K562 (cell line): ENCODE data around the gene SCAMP5. TPM values are rescaled to one million over a fixed set of nuclear protein-coding genes. Genes with fewer than 3 reads are reported as not detected.

Experiments
- ATAC-seq: fragments of 200-7000 bp; cut with Tn5 transposase; 3 replicates; pipeline ENCODE4 v1.9.1; 2020; ENCODE audit warnings: moderate library complexity
- BruUV-seq: library from RNA; stranded (reverse); fragments of 400-500 nt; replicated peaks from 2 replicates; lab custom pipeline; 2021; lab: Mats Ljungman, UMichigan
- CTCF ChIA-PET: fragments of 300-600 bp; formaldehyde crosslinking; extraction: SDS; loops from one replicate; lab custom pipeline; 2021; ENCODE audit warnings: low intra/inter-chr PET ratio; lab: Yijun Ruan, JAX
- POLR2A ChIA-PET: fragments of 300-600, 350-650 bp; sonication (Branson Sonifier 250); formaldehyde crosslinking; extraction: SDS; loops from one replicate; lab custom pipeline; 2021; ENCODE audit warnings: antibody characterized with exemption, inconsistent platforms; lab: Yijun Ruan, JAX
- DNase-seq, 4 experiments: peaks; one replicate each; pipeline versions ENCODE4 v3.0.0 to v3.0.0-alpha.2; 2011 to 2018; ENCODE audit warnings: low spot score in 3 of 4, mixed read lengths in 3 of 4; ENCODE audit errors: extremely low read depth in 1 of 4
- FAIRE-seq: peaks from 2 replicates; lab custom pipeline; 2011; peaks lifted over from hg19 to GRCh38; lab: Jason Lieb, UNC
- H2AFZ ChIP-seq: 2 replicates; pipeline ENCODE4 v1.6.0; 2011; ENCODE audit warnings: low read depth, low read length, control low read depth, inconsistent platforms
- H3K27ac ChIP-seq: fragments of 200-600 bp; 3 replicates; pipeline ENCODE4 v1.8.0; 2011; ENCODE audit warnings: low read depth, mild to moderate bottlenecking, control low read depth, inconsistent platforms, low read length, moderate library complexity, mixed read lengths; ENCODE audit errors: extremely low read depth
- H3K27me3 ChIP-seq, 2 experiments: fragments of 300-600 bp in 1 of 2; 2 replicates in 1 of 2; 3 replicates in 1 of 2; pipeline versions ENCODE4 v1.6.0 to v1.8.0; 2011; ENCODE audit warnings: inconsistent platforms in 2 of 2, low read length in 2 of 2, mild to moderate bottlenecking in 1 of 2, mixed read lengths in 1 of 2, moderate library complexity in 1 of 2; ENCODE audit not compliant: control insufficient read depth in 2 of 2, insufficient read depth in 2 of 2
- H3K36me3 ChIP-seq: fragments of 300-600 bp; 3 replicates; pipeline ENCODE4 v1.8.0; 2011; ENCODE audit warnings: mild to moderate bottlenecking, low read length, inconsistent platforms; ENCODE audit not compliant: control insufficient read depth, insufficient read depth
- H3K4me1 ChIP-seq, 2 experiments: fragments of 200-600 bp in 1 of 2; replicated peaks in 1 of 2; 2 replicates in 1 of 2; 3 replicates in 1 of 2; pipeline versions ENCODE4 v1.5.1 to v1.8.0; 2011; ENCODE audit warnings: inconsistent platforms in 2 of 2, low read length in 2 of 2, mild to moderate bottlenecking in 1 of 2, mixed read lengths in 1 of 2, moderate library complexity in 1 of 2; ENCODE audit not compliant: control insufficient read depth in 2 of 2, insufficient read depth in 2 of 2
- H3K4me2 ChIP-seq: 2 replicates; pipeline ENCODE4 v1.6.1; 2011; ENCODE audit warnings: low read length, control low read depth, inconsistent platforms, mixed read lengths; ENCODE audit not compliant: insufficient read depth
- H3K4me3 ChIP-seq: fragments of 200-600 bp; sonication (generic), shearing (Covaris generic); 2 replicates; pipeline ENCODE4 v1.5.1; 2016; ENCODE audit warnings: control low read depth, inconsistent platforms
- H3K79me2 ChIP-seq: fragments of 200-600 bp; 3 replicates; pipeline ENCODE4 v1.8.0; 2011; ENCODE audit warnings: low read length, inconsistent platforms; ENCODE audit not compliant: control insufficient read depth, insufficient read depth
- H3K9ac ChIP-seq, 2 experiments: 2 replicates each; pipeline versions ENCODE4 v1.6.0 to v1.6.1; 2011; ENCODE audit warnings: low read depth in 2 of 2, low read length in 2 of 2, control low read depth in 1 of 2, inconsistent platforms in 1 of 2, mild to moderate bottlenecking in 1 of 2, mixed read lengths in 1 of 2; ENCODE audit not compliant: insufficient read depth in 1 of 2
- H3K9me1 ChIP-seq: one replicate; pipeline ENCODE4 v1.6.0; 2011; ENCODE audit warnings: inconsistent platforms, mild to moderate bottlenecking, low read length, moderate library complexity; ENCODE audit not compliant: control insufficient read depth, insufficient read depth
- H3K9me3 ChIP-seq: replicated peaks from 2 replicates; pipeline ENCODE4 v1.5.1; 2011; ENCODE audit warnings: low read depth, low read length, inconsistent platforms; ENCODE audit not compliant: control insufficient read depth, insufficient read depth
- H4K20me1 ChIP-seq: replicated peaks from 2 replicates; pipeline ENCODE4 v1.6.1; 2011; ENCODE audit warnings: low read length, inconsistent platforms, mixed read lengths; ENCODE audit not compliant: control insufficient read depth, insufficient read depth
- ESRRB ChIP-seq: fragments of 250-450 bp; sonication (Bioruptor Pico); IDR thresholded peaks from 2 replicates; pipeline ENCODE4 v1.5.0; 2020; ENCODE audit warnings: mild to moderate bottlenecking, moderate library complexity, borderline replicate concordance
- RFX7 ChIP-seq: fragments of 250-450 bp; sonication (Bioruptor Pico); IDR thresholded peaks from 2 replicates; pipeline ENCODE4 v1.5.1; 2021; ENCODE audit warnings: mild to moderate bottlenecking
- SMARCA4 ChIP-seq: fragments of 450-650 bp; IDR thresholded peaks from 2 replicates; pipeline ENCODE4 v1.6.1; 2016
- SPI1 ChIP-seq: IDR thresholded peaks from 2 replicates; pipeline ENCODE4 v1.6.1; 2011; ENCODE audit warnings: low read depth, low read length, control low read depth, borderline replicate concordance
- ZNF133 ChIP-seq: fragments of 250-450 bp; sonication (Bioruptor Pico); IDR thresholded peaks from 2 replicates; pipeline ENCODE4 v1.4.0; 2020; ENCODE audit warnings: mild to moderate bottlenecking
- ZNF165 ChIP-seq: fragments of 250-450 bp; sonication (Bioruptor Pico); IDR thresholded peaks from 2 replicates; pipeline ENCODE4 v1.4.0; 2020; ENCODE audit warnings: borderline replicate concordance
- WGBS: fragments of 100-300 bp; shearing (Covaris generic); methylation state at CpG from one replicate; pipeline ENCODE4 v1.1.6; 2016; ENCODE audit warnings: low coverage, mixed read lengths; ENCODE audit not compliant: insufficient coverage; ENCODE audit errors: missing lambda C conversion rate; 5-methylcytosine and 5-hydroxymethylcytosine counted together
- in situ Hi-C: fragments of 300-500 bp; cut with MboI; formaldehyde crosslinking; loops from 4 replicates; pipeline ENCODE4 v1.15.0; 2018; ENCODE audit warnings: inconsistent platforms, mixed read lengths
- intact Hi-C: fragments of 100-400 bp; cut with micrococcal nuclease; formaldehyde crosslinking; loops from 2 replicates; pipeline ENCODE4 v1.14.2; 2022
- polyA plus RNA-seq, 8 experiments: library from polyadenylated mRNA; depleted of rRNA in 4 of 8; stranded (reverse) in 5 of 8; unstranded in 3 of 8; fragments of >200 nt; fragmentation: Nextera tagmentation in 2 of 8; fragmentation: Illumina TruSeq in 1 of 8; extraction: Ambion mirVana in 2 of 8; extraction: Trizol in 1 of 8; gene quantifications; 2 replicates each; pipeline versions ENCODE4 v1.2.1 to v1.2.3, GENCODE V29; 2011 to 2014; ENCODE audit warnings: inconsistent platforms in 1 of 8, missing spikeins in 1 of 8
- small RNA-seq: library from RNA; depleted of rRNA; stranded (forward); fragments of <200 nt; gene quantifications from one replicate; pipeline ENCODE3, GENCODE V24; 2014
- total RNA-seq, 7 experiments: library from RNA; depleted of rRNA in 6 of 7; stranded (reverse); fragments of >200 nt in 6 of 7; fragmentation: Illumina TruSeq in 2 of 7; extraction: Trizol in 2 of 7; gene quantifications; 2 replicates each; pipeline versions ENCODE4 v1.2.1 to v1.2.3, GENCODE V29; 2011 to 2021; ENCODE audit warnings: low replicate concordance in 1 of 7
- TF ChIP-seq, protein P1 (sequence below): fragments of 250-450 bp; sonication (Bioruptor Pico); IDR thresholded peaks from 2 replicates; pipeline ENCODE4 v1.9.0; 2021; ENCODE audit warnings: mild to moderate bottlenecking

SCAMP5 gene
- total and polyA plus RNA-seq, 9 of the 15 experiments (the other 6 are each of a cell fraction or from before 2014, with no cell fraction given) = 0.09 to 0.29 (median 0.19) TPM; not detected in 5

DNA sequence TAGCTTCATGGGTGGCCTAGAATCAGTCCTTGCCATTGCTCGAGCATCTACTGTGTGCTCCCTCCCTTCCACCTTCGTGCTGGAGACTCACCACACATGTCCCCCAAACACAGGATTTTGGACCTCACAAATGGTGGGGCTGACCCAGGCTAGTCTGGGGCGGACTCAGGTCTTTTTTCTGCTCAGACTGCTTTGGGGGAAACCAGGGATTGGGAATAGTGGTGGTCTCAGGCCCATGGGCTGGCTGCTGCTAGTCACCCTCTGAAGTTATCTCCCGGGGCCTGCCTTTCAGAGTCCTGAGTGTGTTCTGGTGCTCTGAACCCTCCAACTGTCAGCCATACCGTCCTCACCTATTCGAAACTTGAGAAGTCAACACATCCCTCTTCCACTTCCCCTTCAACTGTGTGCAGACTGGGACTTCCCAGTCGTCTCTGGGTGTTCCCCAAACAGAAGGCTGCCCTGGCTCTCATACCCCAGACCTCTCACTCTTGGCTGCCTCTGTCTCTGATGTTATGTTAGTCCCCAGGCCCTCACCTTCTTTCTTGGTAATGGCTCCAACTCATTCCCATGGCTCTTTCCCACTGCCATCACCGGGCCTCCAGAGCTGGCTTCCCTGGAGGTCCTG lies 74.0 kb downstream of the SCAMP5 start:
- in situ Hi-C loops = no loop called here
- 43% methylated on average over 8 of the region's 8 CpGs for WGBS
- Histone ChIP-seq H3K27ac (no peak overlapping the region), H3K79me2 (no peaks in the 10 kb centered on the region), H3K9me3 (no peaks in the 10 kb centered on the region), H3K36me3 (no peaks in the 10 kb centered on the region), H3K9me1 (no peaks in the 10 kb centered on the region), H3K27me3 (peaks cover 0 to 17% of the 10 kb centered on the region in 2 experiments; a peak in 2 of 5 replicates), H3K4me3 (no peak overlapping the region), H3K4me2 (no peak overlapping the region), H2AFZ (no peak overlapping the region), H3K4me1 (peaks cover 6 to 22% of the 10 kb centered on the region in 2 experiments; a peak in 4 of 5 replicates), H3K9ac (no peak overlapping the region), H4K20me1 (peaks cover 6% of the 10 kb centered on the region)
- no peak for DNase-seq
- peak; percentile 76; the same call in 1 of the 2 replicates for TF ChIP-seq SPI1
- TF ChIP-seq, protein P1, sequence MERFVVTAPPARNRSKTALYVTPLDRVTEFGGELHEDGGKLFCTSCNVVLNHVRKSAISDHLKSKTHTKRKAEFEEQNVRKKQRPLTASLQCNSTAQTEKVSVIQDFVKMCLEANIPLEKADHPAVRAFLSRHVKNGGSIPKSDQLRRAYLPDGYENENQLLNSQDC (CRISPR knock-in tag) = no peak
- ChIA-PET POLR2A (interaction anchor here (0.6 to 0.8 kb wide), 2 partner anchors 11 to 1571 kb away, joined by 3 read pairs; no protein-coding TSS in a partner anchor), CTCF (no interaction called here)
- BruUV-seq = no TSS peak
- no peak for ATAC-seq
- intact Hi-C loops = loop anchor here (5.0 kb wide), 1 partner anchor 93 kb away; no protein-coding TSS in a partner anchor
- FAIRE-seq = no peak

DNA sequence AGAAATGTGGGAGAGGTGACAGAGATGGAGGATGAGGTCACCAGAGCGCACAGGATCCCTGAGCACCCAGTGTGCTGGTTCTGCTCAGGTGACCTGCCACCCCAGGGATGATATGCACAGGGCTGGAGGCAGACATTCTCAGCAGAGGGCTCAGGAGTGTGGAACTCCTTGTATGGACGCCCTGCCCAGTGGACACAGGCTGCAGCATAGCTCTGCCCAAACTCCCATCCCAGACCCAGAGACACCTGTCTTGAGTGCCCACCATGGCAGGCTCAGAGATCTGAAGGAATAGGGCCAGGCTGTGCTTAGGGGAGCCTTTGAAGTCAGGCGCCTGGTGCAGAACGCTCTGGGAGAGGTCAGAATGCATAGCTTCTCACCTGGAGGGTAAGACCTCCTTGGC lies 75.3 kb downstream of the SCAMP5 start:
- in situ Hi-C loops (no loop called here), intact Hi-C loops (no loop called here)
- BruUV-seq = no TSS peak
- H3K9me3 ChIP-seq = peaks cover under 1% of the 10 kb centered on the region; the same call in 1 of the 2 replicates
- H3K4me3 ChIP-seq = no peak overlapping the region
- no peak for ATAC-seq
- no peaks in the 10 kb centered on the region for H3K79me2 ChIP-seq
- H3K9ac ChIP-seq = no peak overlapping the region
- H3K9me1 ChIP-seq = no peaks in the 10 kb centered on the region
- no peak for TF ChIP-seq ESRRB
- no peak for TF ChIP-seq SMARCA4
- TF ChIP-seq RFX7 = no peak
- no peak for TF ChIP-seq ZNF165 (CRISPR knock-in tag)
- no peak for TF ChIP-seq ZNF133
- no peak for DNase-seq
- H3K27ac ChIP-seq = no peak overlapping the region
- no peaks in the 10 kb centered on the region for H3K36me3 ChIP-seq
- 38% methylated on average over 4 of the region's 4 CpGs for WGBS
- no peak overlapping the region for H2AFZ ChIP-seq
- CTCF ChIA-PET = no interaction called here
- no peak for FAIRE-seq
- no peak overlapping the region for H3K4me2 ChIP-seq
- H3K27me3 ChIP-seq = peaks cover 0 to 17% of the 10 kb centered on the region in 2 experiments; a peak in 2 of 5 replicates
- peaks cover 2 to 20% of the 10 kb centered on the region in 2 experiments; a peak in 4 of 5 replicates for H3K4me1 ChIP-seq
- no peaks in the 10 kb centered on the region; the same call in none of the 2 replicates for H4K20me1 ChIP-seq
- POLR2A ChIA-PET = no interaction called here

Small RNAs within 50 kb of the gene (small RNA-seq; reads per million reads assigned to genes)
- not detected for gene AC015720.1
- gene RF00019 = not detected

Other genes with a start within 250 kb of the SCAMP5 start
Only the 7 nearest of the 12 such genes appear.
- 34.9 and 35.9 TPM in 2 replicates for gene ULK3, start 152.4 kb upstream of the SCAMP5 start, total RNA-seq (2014; rRNA removed)
- gene ULK3, start 152.4 kb upstream of the SCAMP5 start, total RNA-seq (2014; rRNA removed; fragmentation: Illumina TruSeq; extraction: Trizol) = 18.2 and 19.3 TPM in 2 replicates
- 24.9 and 25.5 TPM in 2 replicates for gene ULK3, start 152.4 kb upstream of the SCAMP5 start, total RNA-seq (2015; rRNA removed; fragmentation: Illumina TruSeq; extraction: Trizol)
- 36.9 and 38.3 TPM in 2 replicates for gene ULK3, start 152.4 kb upstream of the SCAMP5 start, total RNA-seq (2021)
- gene ULK3, start 152.4 kb upstream of the SCAMP5 start, polyA plus RNA-seq (2011; rRNA removed) = 61.5 and 68.0 TPM in 2 replicates
- 43.2 and 49.7 TPM in 2 replicates for gene ULK3, start 152.4 kb upstream of the SCAMP5 start, polyA plus RNA-seq (2014; fragmentation: Illumina TruSeq; extraction: Trizol)
- under 1 TPM; 0.68 to 0.88 TPM for gene ULK3, start 152.4 kb upstream of the SCAMP5 start, polyA plus RNA-seq (2014; fragmentation: Nextera tagmentation; extraction: Ambion mirVana)
- gene ULK3, start 152.4 kb upstream of the SCAMP5 start, polyA plus RNA-seq (2014; rRNA removed) = 60.9 and 62.5 TPM in 2 replicates
- gene SCAMP2, start 122.2 kb upstream of the SCAMP5 start, total RNA-seq (2014; rRNA removed) = 15.2 and 23.5 TPM in 2 replicates
- gene SCAMP2, start 122.2 kb upstream of the SCAMP5 start, total RNA-seq (2014; rRNA removed; fragmentation: Illumina TruSeq; extraction: Trizol) = 16.0 and 17.0 TPM in 2 replicates
- gene SCAMP2, start 122.2 kb upstream of the SCAMP5 start, total RNA-seq (2015; rRNA removed; fragmentation: Illumina TruSeq; extraction: Trizol) = 20.0 and 20.1 TPM in 2 replicates
- gene SCAMP2, start 122.2 kb upstream of the SCAMP5 start, total RNA-seq (2021) = 40.9 and 44.6 TPM in 2 replicates
- gene SCAMP2, start 122.2 kb upstream of the SCAMP5 start, polyA plus RNA-seq (2011; rRNA removed) = 40.2 and 90.8 TPM in 2 replicates
- gene SCAMP2, start 122.2 kb upstream of the SCAMP5 start, polyA plus RNA-seq (2014; fragmentation: Illumina TruSeq; extraction: Trizol) = 53.7 and 61.1 TPM in 2 replicates
- 10 to 100 TPM in 1 of 2 experiments, 1 to 10 TPM in 1; 5.9 to 11.2 TPM for gene SCAMP2, start 122.2 kb upstream of the SCAMP5 start, polyA plus RNA-seq (2014; fragmentation: Nextera tagmentation; extraction: Ambion mirVana)
- gene SCAMP2, start 122.2 kb upstream of the SCAMP5 start, polyA plus RNA-seq (2014; rRNA removed) = 28.1 and 40.0 TPM in 2 replicates
- gene MPI, start 105.5 kb upstream of the SCAMP5 start, total RNA-seq (2014; rRNA removed) = 40.5 and 58.3 TPM in 2 replicates
- 28.1 and 34.5 TPM in 2 replicates for gene MPI, start 105.5 kb upstream of the SCAMP5 start, total RNA-seq (2014; rRNA removed; fragmentation: Illumina TruSeq; extraction: Trizol)
- gene MPI, start 105.5 kb upstream of the SCAMP5 start, total RNA-seq (2015; rRNA removed; fragmentation: Illumina TruSeq; extraction: Trizol) = 28.8 and 30.7 TPM in 2 replicates
- gene MPI, start 105.5 kb upstream of the SCAMP5 start, total RNA-seq (2021) = 40.3 and 42.1 TPM in 2 replicates
- 56.8 and 73.8 TPM in 2 replicates for gene MPI, start 105.5 kb upstream of the SCAMP5 start, polyA plus RNA-seq (2011; rRNA removed)
- gene MPI, start 105.5 kb upstream of the SCAMP5 start, polyA plus RNA-seq (2014; fragmentation: Illumina TruSeq; extraction: Trizol) = 78.7 and 105 TPM in 2 replicates
- gene MPI, start 105.5 kb upstream of the SCAMP5 start, polyA plus RNA-seq (2014; fragmentation: Nextera tagmentation; extraction: Ambion mirVana) = 10 to 100 TPM; 41.8 to 46.7 TPM
- gene MPI, start 105.5 kb upstream of the SCAMP5 start, polyA plus RNA-seq (2014; rRNA removed) = 36.3 and 41.2 TPM in 2 replicates
- gene FAM219B, start 88.7 kb upstream of the SCAMP5 start, total RNA-seq (2014; rRNA removed) = 26.1 and 27.6 TPM in 2 replicates
- gene FAM219B, start 88.7 kb upstream of the SCAMP5 start, total RNA-seq (2014; rRNA removed; fragmentation: Illumina TruSeq; extraction: Trizol) = 28.2 and 29.4 TPM in 2 replicates
- 17.5 and 19.1 TPM in 2 replicates for gene FAM219B, start 88.7 kb upstream of the SCAMP5 start, total RNA-seq (2015; rRNA removed; fragmentation: Illumina TruSeq; extraction: Trizol)
- 40.3 and 43.0 TPM in 2 replicates for gene FAM219B, start 88.7 kb upstream of the SCAMP5 start, total RNA-seq (2021)
- gene FAM219B, start 88.7 kb upstream of the SCAMP5 start, polyA plus RNA-seq (2011; rRNA removed) = 50.4 and 58.4 TPM in 2 replicates
- gene FAM219B, start 88.7 kb upstream of the SCAMP5 start, polyA plus RNA-seq (2014; fragmentation: Illumina TruSeq; extraction: Trizol) = 29.7 and 35.3 TPM in 2 replicates
- gene FAM219B, start 88.7 kb upstream of the SCAMP5 start, polyA plus RNA-seq (2014; fragmentation: Nextera tagmentation; extraction: Ambion mirVana) = 10 to 100 TPM in 1 of 2 experiments, 1 to 10 TPM in 1; 6.8 to 10.2 TPM
- 47.9 and 50.4 TPM in 2 replicates for gene FAM219B, start 88.7 kb upstream of the SCAMP5 start, polyA plus RNA-seq (2014; rRNA removed)
- 182 and 196 TPM in 2 replicates for gene COX5A, start 57.5 kb upstream of the SCAMP5 start, total RNA-seq (2014; rRNA removed)
- gene COX5A, start 57.5 kb upstream of the SCAMP5 start, total RNA-seq (2014; rRNA removed; fragmentation: Illumina TruSeq; extraction: Trizol) = 427 and 480 TPM in 2 replicates
- 371 and 389 TPM in 2 replicates for gene COX5A, start 57.5 kb upstream of the SCAMP5 start, total RNA-seq (2015; rRNA removed; fragmentation: Illumina TruSeq; extraction: Trizol)
- gene COX5A, start 57.5 kb upstream of the SCAMP5 start, total RNA-seq (2021) = 476 and 490 TPM in 2 replicates
- gene COX5A, start 57.5 kb upstream of the SCAMP5 start, polyA plus RNA-seq (2011; rRNA removed) = 245 and 357 TPM in 2 replicates
- gene COX5A, start 57.5 kb upstream of the SCAMP5 start, polyA plus RNA-seq (2014; fragmentation: Illumina TruSeq; extraction: Trizol) = 553 and 569 TPM in 2 replicates
- gene COX5A, start 57.5 kb upstream of the SCAMP5 start, polyA plus RNA-seq (2014; fragmentation: Nextera tagmentation; extraction: Ambion mirVana) = 100 to 1,000 TPM in 1 of 2 experiments, 10 to 100 TPM in 1; 86.8 to 116 TPM
- 419 and 568 TPM in 2 replicates for gene COX5A, start 57.5 kb upstream of the SCAMP5 start, polyA plus RNA-seq (2014; rRNA removed)
- gene RPP25, start 38.8 kb upstream of the SCAMP5 start, total RNA-seq (2014; rRNA removed) = 12.3 and 15.4 TPM in 2 replicates
- gene RPP25, start 38.8 kb upstream of the SCAMP5 start, total RNA-seq (2014; rRNA removed; fragmentation: Illumina TruSeq; extraction: Trizol) = 5.4 and 5.6 TPM in 2 replicates
- gene RPP25, start 38.8 kb upstream of the SCAMP5 start, total RNA-seq (2015; rRNA removed; fragmentation: Illumina TruSeq; extraction: Trizol) = 4.7 and 4.9 TPM in 2 replicates
- 11.0 and 12.0 TPM in 2 replicates for gene RPP25, start 38.8 kb upstream of the SCAMP5 start, total RNA-seq (2021)
- gene RPP25, start 38.8 kb upstream of the SCAMP5 start, polyA plus RNA-seq (2011; rRNA removed) = 1.9 and 4.1 TPM in 2 replicates
- gene RPP25, start 38.8 kb upstream of the SCAMP5 start, polyA plus RNA-seq (2014; fragmentation: Illumina TruSeq; extraction: Trizol) = 6.0 and 6.2 TPM in 2 replicates
- gene RPP25, start 38.8 kb upstream of the SCAMP5 start, polyA plus RNA-seq (2014; fragmentation: Nextera tagmentation; extraction: Ambion mirVana) = 1 to 10 TPM; 1.1 to 1.3 TPM
- 6.9 and 7.5 TPM in 2 replicates for gene RPP25, start 38.8 kb upstream of the SCAMP5 start, polyA plus RNA-seq (2014; rRNA removed)
- gene PPCDC, start 28.0 kb downstream of the SCAMP5 start, total RNA-seq (2014; rRNA removed) = 16.3 and 17.1 TPM in 2 replicates
- 6.4 and 10.9 TPM in 2 replicates for gene PPCDC, start 28.0 kb downstream of the SCAMP5 start, total RNA-seq (2014; rRNA removed; fragmentation: Illumina TruSeq; extraction: Trizol)
- 9.7 and 13.5 TPM in 2 replicates for gene PPCDC, start 28.0 kb downstream of the SCAMP5 start, total RNA-seq (2015; rRNA removed; fragmentation: Illumina TruSeq; extraction: Trizol)
- gene PPCDC, start 28.0 kb downstream of the SCAMP5 start, total RNA-seq (2021) = 15.2 and 16.7 TPM in 2 replicates
- 16.7 and 17.9 TPM in 2 replicates for gene PPCDC, start 28.0 kb downstream of the SCAMP5 start, polyA plus RNA-seq (2011; rRNA removed)
- 21.7 and 24.9 TPM in 2 replicates for gene PPCDC, start 28.0 kb downstream of the SCAMP5 start, polyA plus RNA-seq (2014; fragmentation: Illumina TruSeq; extraction: Trizol)
- 10 to 100 TPM; 50.0 to 53.6 TPM for gene PPCDC, start 28.0 kb downstream of the SCAMP5 start, polyA plus RNA-seq (2014; fragmentation: Nextera tagmentation; extraction: Ambion mirVana)
- 34.8 and 41.6 TPM in 2 replicates for gene PPCDC, start 28.0 kb downstream of the SCAMP5 start, polyA plus RNA-seq (2014; rRNA removed)